BE2C (cell line): Measurements from ENCODE around the gene CACNA1G.

Experiments
- DNase-seq: peaks from one replicate; pipeline ENCODE4 v3.0.0-alpha.2; 2020
- H3K27me3 ChIP-seq: fragments of 250-450 bp; sonication (Bioruptor Pico); 2 replicates; pipeline ENCODE4 v1.5.1; 2020; ENCODE audit warnings: mild to moderate bottlenecking
- H3K36me3 ChIP-seq: fragments of 250-450 bp; sonication (Bioruptor Pico); 2 replicates; pipeline ENCODE4 v1.5.1; 2020; ENCODE audit warnings: mild to moderate bottlenecking
- H3K4me1 ChIP-seq: fragments of 250-450 bp; sonication (Bioruptor Pico); 2 replicates; pipeline ENCODE4 v1.5.1; 2020
- H3K4me3 ChIP-seq: 2 replicates; pipeline ENCODE4 v1.5.1; 2011; ENCODE audit warnings: low read depth, low read length
- H3K9me3 ChIP-seq: fragments of 250-450 bp; sonication (Bioruptor Pico); 2 replicates; pipeline ENCODE4 v1.5.1; 2020
- CTCF ChIP-seq: IDR thresholded peaks from 2 replicates; pipeline ENCODE4 v1.5.1; 2012; ENCODE audit warnings: mild to moderate bottlenecking, low read depth, low read length

The CACNA1G gene

GRCh38 chr17:50579399-50579798 lies 18.9 kb downstream of the CACNA1G start:
- Histone ChIP-seq H3K36me3 (no peaks in the 10 kb centered on the region), H3K9me3 (no peaks in the 10 kb centered on the region), H3K4me1 (peaks cover 3% of the 10 kb centered on the region; the same call in 1 of the 2 replicates), H3K4me3 (no peak overlapping the region), H3K27me3 (no peaks in the 10 kb centered on the region)
- TF ChIP-seq CTCF: no peak
- DNase-seq: no peak

GRCh38 chr17:50580646-50581045 lies 20.1 kb downstream of the CACNA1G start:
- no peak for DNase-seq
- no peak for TF ChIP-seq CTCF
- Histone ChIP-seq H3K4me3 (no peak overlapping the region), H3K9me3 (no peaks in the 10 kb centered on the region), H3K4me1 (peaks cover 3% of the 10 kb centered on the region; the same call in 1 of the 2 replicates), H3K27me3 (no peaks in the 10 kb centered on the region), H3K36me3 (no peaks in the 10 kb centered on the region)

- no peak overlapping the region for H3K4me3 ChIP-seq
- H3K9me3 ChIP-seq: no peaks in the 10 kb centered on the region
- no peak for DNase-seq
- no peak for TF ChIP-seq CTCF
- H3K4me1 ChIP-seq: peaks cover 3% of the 10 kb centered on the region; the same call in 1 of the 2 replicates
- no peaks in the 10 kb centered on the region for H3K36me3 ChIP-seq
- H3K27me3 ChIP-seq: no peaks in the 10 kb centered on the region
Measured at GRCh38 chr17:50581316-50581715, 20.8 kb downstream of the CACNA1G start.

- no peak for DNase-seq
- TF ChIP-seq CTCF: no peak
- H3K4me1 ChIP-seq: peaks cover 3% of the 10 kb centered on the region; the same call in 1 of the 2 replicates
- no peaks in the 10 kb centered on the region for H3K27me3 ChIP-seq
- H3K36me3 ChIP-seq: no peaks in the 10 kb centered on the region
- H3K9me3 ChIP-seq: no peaks in the 10 kb centered on the region
- no peak overlapping the region for H3K4me3 ChIP-seq
Measured at GRCh38 chr17:50582741-50583140, 22.2 kb downstream of the CACNA1G start.

- DNase-seq: no peak
- H3K27me3 ChIP-seq: no peaks in the 10 kb centered on the region
Measured at GRCh38 chr17:50583641-50584040, 23.1 kb downstream of the CACNA1G start.

GRCh38 chr17:50584116-50584515 lies 23.6 kb downstream of the CACNA1G start:
- no peak for TF ChIP-seq CTCF
- peaks cover 8% of the 10 kb centered on the region for H3K4me1 ChIP-seq
- DNase-seq: no peak
- no peaks in the 10 kb centered on the region for H3K27me3 ChIP-seq
- H3K4me3 ChIP-seq: no peak overlapping the region
- no peaks in the 10 kb centered on the region for H3K9me3 ChIP-seq
- no peaks in the 10 kb centered on the region for H3K36me3 ChIP-seq

More at GRCh38 chr17:50583641-50584040, 23.1 kb downstream of the CACNA1G start:
- Histone ChIP-seq H3K4me3 (no peak overlapping the region), H3K36me3 (no peaks in the 10 kb centered on the region), H3K9me3 (no peaks in the 10 kb centered on the region), H3K4me1 (peaks cover 6% of the 10 kb centered on the region)
- TF ChIP-seq CTCF: no peak
